HepG2 (cell line): Measurements from ENCODE around the gene CCDC197. TPM values are rescaled to one million over a fixed set of nuclear protein-coding genes. Genes with fewer than 3 reads are reported as not detected.
A peak's percentile ranks its signal among the peaks of the same experiment; 100 is the strongest.

Experiments
- ATAC-seq: fragments of 200-7000 bp; cut with Tn5 transposase; 3 replicates; pipeline ENCODE4 v1.9.1; 2020; ENCODE audit warnings: mild to moderate bottlenecking, moderate library complexity
- BruUV-seq: library from RNA; stranded (reverse); fragments of 400-500 nt; replicated peaks from 2 replicates; lab custom pipeline; 2021; lab: Mats Ljungman, UMichigan
- CTCF ChIA-PET: fragments of 300-600 bp; formaldehyde crosslinking; extraction: SDS; loops from one replicate; lab custom pipeline; 2021; ENCODE audit warnings: low total read pairs, inconsistent platforms, low intra/inter-chr PET ratio; lab: Yijun Ruan, JAX
- POLR2A ChIA-PET: fragments of 350-600 bp; sonication (Branson Sonifier 250); formaldehyde crosslinking; loops from one replicate; lab custom pipeline; 2020; ENCODE audit warnings: antibody characterized with exemption, inconsistent platforms; lab: Yijun Ruan, JAX
- DNase-seq: peaks from one replicate; pipeline ENCODE4 v3.0.0-alpha.2; 2015; ENCODE audit warnings: low spot score
- FAIRE-seq: peaks from 3 replicates; lab custom pipeline; 2011; peaks lifted over from hg19 to GRCh38; lab: Jason Lieb, UNC
- H2AFZ ChIP-seq: one replicate; pipeline ENCODE4 v1.6.1; 2011; ENCODE audit warnings: low read length, inconsistent platforms
- H3K27ac ChIP-seq: fragments of 300-600 bp; 3 replicates; pipeline ENCODE4 v1.8.0; 2011; ENCODE audit warnings: mixed run types, mild to moderate bottlenecking, mixed read lengths, low read length, inconsistent platforms; ENCODE audit not compliant: insufficient read depth; ENCODE audit errors: extremely low read length
- H3K27me3 ChIP-seq, 2 experiments: fragments of 200-600 bp in 1 of 2; 2 replicates in 1 of 2; 3 replicates in 1 of 2; pipeline versions ENCODE4 v1.6.0 to v1.8.0; 2011; ENCODE audit warnings: low read length in 2 of 2, mild to moderate bottlenecking in 2 of 2, moderate library complexity in 2 of 2, inconsistent platforms in 1 of 2; ENCODE audit not compliant: insufficient read depth in 2 of 2, control insufficient read depth in 1 of 2
- H3K36me3 ChIP-seq, 2 experiments: fragments of 200-600 bp in 1 of 2; replicated peaks in 1 of 2; 2 replicates in 1 of 2; 3 replicates in 1 of 2; pipeline versions ENCODE4 v1.5.1 to v1.8.0; 2011; ENCODE audit warnings: low read length in 2 of 2, inconsistent platforms in 1 of 2; ENCODE audit not compliant: insufficient read depth in 2 of 2, control insufficient read depth in 1 of 2
- H3K4me1 ChIP-seq: 2 replicates; pipeline ENCODE4 v1.5.1; 2012; ENCODE audit warnings: low read length, inconsistent platforms; ENCODE audit not compliant: insufficient read depth
- H3K4me2 ChIP-seq: 2 replicates; pipeline ENCODE4 v1.6.0; 2011; ENCODE audit warnings: low read depth, low read length, inconsistent platforms
- H3K4me3 ChIP-seq, 3 experiments: fragments of 200-600 bp in 1 of 3; sonication (generic), shearing (Covaris generic) in 1 of 3; replicated peaks in 1 of 3; 2 replicates each; pipeline ENCODE4 v1.5.1; 2011 to 2016; ENCODE audit warnings: low read length in 3 of 3, inconsistent platforms in 2 of 3, low read depth in 2 of 3, mild to moderate bottlenecking in 2 of 3, control low read depth in 1 of 3, mixed read lengths in 1 of 3; ENCODE audit not compliant: insufficient read depth in 1 of 3
- H3K79me2 ChIP-seq: one replicate; pipeline ENCODE4 v1.6.1; 2011; ENCODE audit warnings: low read length, inconsistent platforms; ENCODE audit not compliant: insufficient read depth
- H3K9ac ChIP-seq: 2 replicates; pipeline ENCODE4 v1.6.0; 2011; ENCODE audit warnings: mild to moderate bottlenecking, low read depth, low read length, inconsistent platforms; ENCODE audit not compliant: insufficient read depth
- H3K9me3 ChIP-seq: 2 replicates; pipeline ENCODE4 v1.5.1; 2012; ENCODE audit warnings: mild to moderate bottlenecking, low read length
- H4K20me1 ChIP-seq: 2 replicates; pipeline ENCODE4 v1.6.0; 2011; ENCODE audit warnings: inconsistent platforms, mild to moderate bottlenecking, low read length, moderate library complexity; ENCODE audit not compliant: insufficient read depth
- MXD3 ChIP-seq: IDR thresholded peaks from 2 replicates; pipeline ENCODE4 v1.6.1; 2016; ENCODE audit warnings: mild to moderate bottlenecking, missing biosample characterization, missing genetic modification reagents
- RARA ChIP-seq: IDR thresholded peaks from 2 replicates; pipeline ENCODE4 v1.6.1; 2016; ENCODE audit warnings: missing genetic modification reagents, missing compliant biosample characterization
- RORA ChIP-seq: sonication (generic); formaldehyde crosslinking; IDR thresholded peaks from 2 replicates; pipeline ENCODE4 v1.5.0; 2020; ENCODE audit warnings: mild to moderate bottlenecking, missing genetic modification reagents, moderate library complexity
- ZMYM3 ChIP-seq: sonication (generic); formaldehyde crosslinking; IDR thresholded peaks from 2 replicates; pipeline ENCODE4 v1.5.1; 2020; ENCODE audit warnings: mild to moderate bottlenecking, missing genetic modification reagents
- ZNF10 ChIP-seq: sonication (generic); formaldehyde crosslinking; IDR thresholded peaks from 2 replicates; pipeline ENCODE4 v1.4.0; 2020; ENCODE audit warnings: mild to moderate bottlenecking, low read depth, missing genetic modification reagents, borderline replicate concordance
- ZNF841 ChIP-seq: sonication (generic); formaldehyde crosslinking; IDR thresholded peaks from 2 replicates; pipeline ENCODE4 v1.8.1; 2023; ENCODE audit warnings: missing genetic modification reagents, borderline replicate concordance
- ZNF883 ChIP-seq: sonication (generic); formaldehyde crosslinking; IDR thresholded peaks from 2 replicates; pipeline ENCODE4 v1.5.1; 2020; ENCODE audit warnings: mild to moderate bottlenecking, missing genetic modification reagents; ENCODE audit errors: not compliant biosample characterization
- WGBS: methylation state at CpG from one replicate; pipeline ENCODE4 v1.1.6; 2017; ENCODE audit warnings: low lambda C conversion rate; 5-methylcytosine and 5-hydroxymethylcytosine counted together
- in situ Hi-C: cut with HindIII; loops from 2 replicates; pipeline ENCODE4 v1.10.0; 2017; ENCODE audit warnings: low pct_unique_long_range_greater_than_20kb; ENCODE audit not compliant: extremely low pct_ligation_motif_present
- intact Hi-C: fragments of 100-400 bp; cut with micrococcal nuclease; formaldehyde crosslinking; loops from one replicate; pipeline ENCODE4 v1.10.0; 2022; ENCODE audit not compliant: unreplicated experiment
- polyA plus RNA-seq, 8 experiments: library from polyadenylated mRNA; depleted of rRNA in 3 of 8; stranded (reverse) in 7 of 8; unstranded in 1 of 8; fragments of >200 nt; fragmentation: Illumina TruSeq in 4 of 8; extraction: Trizol in 4 of 8; gene quantifications; 2 replicates each; pipeline versions ENCODE4 v1.2.1 to v1.2.3, GENCODE V29; 2011 to 2016; ENCODE audit warnings: low read depth in 4 of 8, missing spikeins in 1 of 8, mixed read lengths in 1 of 8; ENCODE audit not compliant: insufficient read depth in 1 of 8
- total RNA-seq, 5 experiments: library from RNA; depleted of rRNA; stranded (reverse); fragments of >200 nt; fragmentation: Illumina TruSeq; extraction: Trizol; gene quantifications; 2 replicates each; pipeline ENCODE4 v1.2.3, GENCODE V29; 2016; ENCODE audit warnings: low read depth in 1 of 5

The CCDC197 gene
- total and polyA plus RNA-seq, 2 of the 13 experiments (the other 11 are each of a cell fraction or from before 2014, with no cell fraction given): 0.11 to 0.13 TPM

GRCh38 chr14:93991212-93991611, 5.9 kb upstream of the CCDC197 start:
- ChIA-PET CTCF (no interaction called here), POLR2A (no interaction called here)
- peaks cover 43% of the 10 kb centered on the region for H3K4me1 ChIP-seq
- in situ Hi-C loops (no loop called here), intact Hi-C loops (no loop called here)
- no TSS peak for BruUV-seq
- no peaks in the 10 kb centered on the region for H3K36me3 ChIP-seq
- no peak overlapping the region for H2AFZ ChIP-seq
- FAIRE-seq: no peak
- H3K9me3 ChIP-seq: no peaks in the 10 kb centered on the region
- no peak overlapping the region for H3K4me3 ChIP-seq
- no peaks in the 10 kb centered on the region for H4K20me1 ChIP-seq
- no peak for DNase-seq
- 41% methylated on average over 8 of the region's 10 CpGs for WGBS
- H3K4me2 ChIP-seq: no peak overlapping the region
- TF ChIP-seq MXD3 (no peak), ZNF883 (CRISPR knock-in tag) (no peak), RORA (no peak), ZNF10 (CRISPR knock-in tag) (no peak), RARA (no peak)
- H3K27ac ChIP-seq: no peak overlapping the region
- no peak for ATAC-seq
- no peak overlapping the region for H3K9ac ChIP-seq
- H3K79me2 ChIP-seq: no peaks in the 10 kb centered on the region
- peaks cover 4 to 64% of the 10 kb centered on the region in 2 experiments; a peak in 4 of 5 replicates for H3K27me3 ChIP-seq

GRCh38 chr14:93991649-93992048, 5.5 kb upstream of the CCDC197 start:
- 55% methylated on average over 4 of the region's 4 CpGs for WGBS
- no peak for DNase-seq
- Histone ChIP-seq H3K27me3 (peaks cover 4 to 65% of the 10 kb centered on the region in 2 experiments; a peak in 4 of 5 replicates), H3K9me3 (no peaks in the 10 kb centered on the region), H3K36me3 (no peaks in the 10 kb centered on the region), H3K4me2 (no peak overlapping the region), H2AFZ (no peak overlapping the region), H4K20me1 (no peaks in the 10 kb centered on the region), H3K27ac (no peak overlapping the region), H3K79me2 (no peaks in the 10 kb centered on the region), H3K4me1 (peaks cover 40% of the 10 kb centered on the region), H3K9ac (no peak overlapping the region), H3K4me3 (no peak overlapping the region)
- intact Hi-C loops: no loop called here
- ChIA-PET CTCF (no interaction called here), POLR2A (no interaction called here)
- TF ChIP-seq ZNF841 (CRISPR knock-in tag) (no peak), ZMYM3 (CRISPR knock-in tag) (peak; percentile 62; the same call in 1 of the 2 replicates)
- BruUV-seq: no TSS peak
- FAIRE-seq: no peak
- in situ Hi-C loops: no loop called here
- no peak for ATAC-seq
